Heart left ventricle (tissue), 16 donors: ENCODE measurements around the gene FAM3D. TPM values are rescaled to one million over a fixed set of nuclear protein-coding genes. Genes with fewer than 3 reads are reported as not detected.

Source experiments
- ATAC-seq, 4 donors: fragments of 200-7000 bp; cut with Tn5 transposase; one replicate each; pipeline ENCODE4 v1.9.1; 2020 to 2022; ENCODE audit warnings: moderate library complexity in 4 of 4, mild to moderate bottlenecking in 3 of 4, moderate number of reproducible peaks in 1 of 4
- DNase-seq, 5 donors: peaks; one replicate each; pipeline ENCODE4 v3.0.0-alpha.2; 2020
- H3K27ac ChIP-seq, 12 donors: fragments of 200-600 bp; sonication (generic) in 4 of 12; one replicate each; pipeline versions ENCODE4 v1.5.0 to v1.8.0; 2016 to 2022; ENCODE audit warnings: mild to moderate bottlenecking in 2 of 12
- H3K27me3 ChIP-seq, 9 donors: fragments of 200-600 bp; sonication (generic) in 2 of 9; one replicate each; pipeline versions ENCODE4 v1.5.1 to v1.8.0; 2016 to 2022; ENCODE audit warnings: mild to moderate bottlenecking in 3 of 9
- H3K36me3 ChIP-seq, 9 donors: fragments of 200-600 bp; sonication (generic) in 2 of 9; one replicate each; pipeline versions ENCODE4 v1.5.0 to v1.8.0; 2018 to 2022; ENCODE audit warnings: mild to moderate bottlenecking in 2 of 9
- H3K4me1 ChIP-seq, 12 donors: fragments of 200-600 bp; sonication (generic) in 4 of 12; one replicate each; pipeline versions ENCODE4 v1.5.0 to v1.8.0; 2016 to 2022; ENCODE audit warnings: mild to moderate bottlenecking in 3 of 12
- H3K4me3 ChIP-seq, 12 donors: fragments of 200-600 bp; sonication (generic) in 4 of 12; one replicate each; pipeline versions ENCODE4 v1.5.0 to v1.8.0; 2017 to 2022; ENCODE audit warnings: mild to moderate bottlenecking in 9 of 12, moderate library complexity in 4 of 12
- H3K9me3 ChIP-seq, 12 donors: fragments of 200-600 bp; sonication (generic) in 4 of 12; one replicate each; pipeline versions ENCODE4 v1.5.0 to v1.8.0; 2016 to 2022; ENCODE audit warnings: mild to moderate bottlenecking in 1 of 12
- POLR2A ChIP-seq, 2 donors: fragments of 450-650 bp; IDR thresholded peaks; one replicate each; pipeline ENCODE4 v1.6.1; 2017; ENCODE audit warnings: antibody characterized with exemption in 2 of 2, mild to moderate bottlenecking in 2 of 2, moderate library complexity in 2 of 2
- WGBS, 4 donors: extraction: QIAGEN DNeasy Blood & Tissue Kit in 2 of 4; methylation state at CpG; one replicate each; pipeline versions ENCODE4 v1.1.5 to v1.1.7; 2013 to 2018; 5-methylcytosine and 5-hydroxymethylcytosine counted together
- intact Hi-C, 10 donors: fragments of 100-400 bp; cut with DNase I; formaldehyde crosslinking; loops; one replicate each; pipeline versions ENCODE4 v1.11.1 to v1.14.2; 2022
- polyA plus RNA-seq, 2 donors: library from polyadenylated mRNA; stranded (reverse); fragments of 200-250 nt; gene quantifications; one replicate each; pipeline ENCODE4 v1.2.3, GENCODE V29; 2013
- total RNA-seq, 9 donors: library from RNA; depleted of rRNA in 2 of 9; stranded (reverse); fragments of >200 nt in 2 of 9; fragmentation: NEBNext Ultra II Directional in 3 of 9; extraction: Animal tissue kit (Norgen Biotek cat#: 25700) in 3 of 9; gene quantifications; one replicate each; pipeline versions ENCODE4 v1.1.0 to v1.2.4, GENCODE V29; 2016 to 2023
- TF ChIP-seq, protein P1 (sequence below), 12 donors: fragments of 200-600 bp; sonication (generic) in 4 of 12; IDR thresholded peaks; one replicate each; pipeline versions ENCODE4 v1.5.0 to v1.8.0; 2018 to 2022; ENCODE audit warnings: antibody characterized with exemption in 12 of 12, mild to moderate bottlenecking in 5 of 12
- donor health status: ischemic (EF 13 %, LVEDD 7.1; RV severe dilation, severe dysfunction).
- donor health status: healthy with polysubstance abuse.
- donor health status: DM: no; HTN: yes; CAD: no.
- donor health status: DM: no; HTN: no; CAD: no.
- donor health status: ischemic (EF 25% LVEDD 6.9; RV normal size, moderate dysfunction).
- donor health status: ischemic (EF 25% LVEDD 5.7; RV mildly dilated, moderate dysfunction).
- donor health status: healthy.
- donor health status: DM: yes; HTN: yes; CAD: no.
- donor health status: ischemic (EF 35%, LVEDD 5.7; RV mildly dilated, moderate dysfunction).
- donor health status: nonischemic (EF 11% LVEDD 7.7; RV severe dilation, severe dysfunction).
- donor health status: DM: yes; HTN: yes; CAD: no.
- donor health status: PGD.
- donor health status: ischemic (EF 29% LVEDD 5.4; RV normal size, mild dysfunction).
- donor health status: nonischemic (EF 23%, LVEDD 6.1; RV moderate dilation, normal function).

FAM3D gene
- total and polyA plus RNA-seq, 11 donors: 0.06 TPM; not detected in 10

DNA sequence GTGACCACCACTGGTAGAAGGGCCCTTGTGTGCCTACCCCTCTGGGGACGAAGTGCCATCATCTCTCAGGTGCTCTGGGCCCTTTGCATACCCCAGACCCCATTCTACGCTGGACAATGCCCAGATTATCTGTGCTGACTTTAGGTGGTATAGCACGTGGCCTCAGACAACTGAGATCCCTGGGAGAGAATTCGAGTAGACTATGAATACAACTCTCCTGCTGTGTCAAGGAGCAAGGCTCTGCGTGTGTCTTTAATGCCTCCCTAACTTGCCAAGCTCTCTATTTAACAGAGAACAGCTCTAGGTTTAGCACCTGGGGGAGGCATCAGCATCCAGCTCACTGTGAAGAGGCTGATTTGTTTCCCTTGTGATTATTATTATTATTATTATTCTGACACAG, 29.1 kb downstream of the FAM3D start:
- 59 to 77% (median 64%) methylated on average over 5 of the region's 5 CpGs for WGBS, 4 donors
- intact Hi-C loops: loop anchor here in 3 of 10 donors (10.0 kb wide), 3 partner anchors 143 to 333 kb away; partner anchors contain the start of genes HTD2 (in 1 of the 3), KCTD6 (in 1 of the 3) and RPP14 (in 1 of the 3)
- DNase-seq: no peak
- H3K9me3 ChIP-seq: no peaks in the 10 kb centered on the region
- no peak overlapping the region for H3K27ac ChIP-seq
- TF ChIP-seq POLR2A (IDR thresholded peaks at IDR 0.05): no peak
- TF ChIP-seq, protein P1, sequence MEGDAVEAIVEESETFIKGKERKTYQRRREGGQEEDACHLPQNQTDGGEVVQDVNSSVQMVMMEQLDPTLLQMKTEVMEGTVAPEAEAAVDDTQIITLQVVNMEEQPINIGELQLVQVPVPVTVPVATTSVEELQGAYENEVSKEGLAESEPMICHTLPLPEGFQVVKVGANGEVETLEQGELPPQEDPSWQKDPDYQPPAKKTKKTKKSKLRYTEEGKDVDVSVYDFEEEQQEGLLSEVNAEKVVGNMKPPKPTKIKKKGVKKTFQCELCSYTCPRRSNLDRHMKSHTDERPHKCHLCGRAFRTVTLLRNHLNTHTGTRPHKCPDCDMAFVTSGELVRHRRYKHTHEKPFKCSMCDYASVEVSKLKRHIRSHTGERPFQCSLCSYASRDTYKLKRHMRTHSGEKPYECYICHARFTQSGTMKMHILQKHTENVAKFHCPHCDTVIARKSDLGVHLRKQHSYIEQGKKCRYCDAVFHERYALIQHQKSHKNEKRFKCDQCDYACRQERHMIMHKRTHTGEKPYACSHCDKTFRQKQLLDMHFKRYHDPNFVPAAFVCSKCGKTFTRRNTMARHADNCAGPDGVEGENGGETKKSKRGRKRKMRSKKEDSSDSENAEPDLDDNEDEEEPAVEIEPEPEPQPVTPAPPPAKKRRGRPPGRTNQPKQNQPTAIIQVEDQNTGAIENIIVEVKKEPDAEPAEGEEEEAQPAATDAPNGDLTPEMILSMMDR (IDR thresholded peaks at IDR 0.05): no peak
- ATAC-seq: no peak
- H3K36me3 ChIP-seq: no peaks in the 10 kb centered on the region
- H3K27me3 ChIP-seq: peaks cover 0 to 5% (median 0%) of the 10 kb centered on the region in 9 donors
- H3K4me1 ChIP-seq: peaks cover 0 to 6% (median 0%) of the 10 kb centered on the region in 12 donors
- H3K4me3 ChIP-seq: no peak overlapping the region

DNA sequence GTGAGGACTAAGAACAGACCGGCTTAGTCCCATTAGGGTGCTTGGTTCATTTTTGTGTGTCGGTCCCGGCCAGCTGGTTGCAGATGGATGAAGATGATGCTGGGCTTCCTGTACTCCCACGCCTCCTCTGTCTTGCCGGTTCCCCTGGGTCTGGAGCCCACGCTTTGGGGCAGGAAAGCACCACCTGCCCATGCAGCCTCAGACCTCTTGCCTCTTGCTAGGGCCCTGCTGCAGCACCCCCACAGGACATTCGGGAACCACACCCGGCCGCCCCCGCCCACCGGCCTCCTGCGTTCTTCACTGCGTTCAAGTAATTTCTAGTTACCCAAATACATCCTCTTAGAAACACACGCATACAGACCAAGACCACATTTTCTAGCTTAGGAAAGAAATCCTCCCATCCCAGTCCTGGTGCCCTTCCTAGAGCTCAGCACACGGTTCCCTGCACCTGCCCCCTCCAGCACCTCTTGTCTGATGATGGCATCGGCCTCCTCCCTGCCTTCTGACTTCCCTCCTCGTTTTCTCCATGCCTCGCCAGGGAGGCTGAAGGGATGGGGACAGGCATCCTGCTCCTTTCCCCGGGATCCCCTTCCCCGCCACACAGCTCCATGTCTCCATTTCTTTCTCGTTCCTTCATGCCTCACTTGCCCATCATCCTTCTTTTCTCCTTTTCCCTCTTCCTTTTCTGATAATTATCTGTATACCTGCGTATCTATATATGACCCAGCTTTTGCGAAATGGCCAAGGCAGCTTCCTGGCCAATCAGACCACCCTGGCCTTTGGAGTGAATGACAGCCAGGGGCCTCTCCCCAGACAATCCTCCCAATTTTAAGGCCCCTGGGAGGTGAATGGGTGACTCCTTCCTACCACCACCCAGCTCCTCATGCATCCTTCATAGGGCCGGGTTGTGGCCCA, 30.9 kb downstream of the FAM3D start:
- H3K36me3 ChIP-seq: no peaks in the 10 kb centered on the region
- no peak overlapping the region for H3K27ac ChIP-seq
- peaks cover 0 to 3% (median 0%) of the 10 kb centered on the region in 12 donors for H3K4me1 ChIP-seq
- intact Hi-C loops: loop anchor here in 3 of 10 donors (10.0 kb wide), 3 partner anchors 141 to 331 kb away; partner anchors contain the start of genes HTD2 (in 1 of the 3), KCTD6 (in 1 of the 3) and RPP14 (in 1 of the 3)
- H3K4me3 ChIP-seq: no peak overlapping the region
- H3K9me3 ChIP-seq: no peaks in the 10 kb centered on the region
- no peak for TF ChIP-seq POLR2A (IDR thresholded peaks at IDR 0.05)
- TF ChIP-seq, protein P1 (IDR thresholded peaks at IDR 0.05): no peak
- ATAC-seq (peak in 2 of 4 donors; percentile 31 to 46), DNase-seq (peak in 1 of 5 donors; percentile 53)
- peaks cover 0 to 5% (median 0%) of the 10 kb centered on the region in 9 donors for H3K27me3 ChIP-seq
- 61 to 66% (median 63%) methylated on average over 24 of the region's 24 CpGs for WGBS, 4 donors

DNA sequence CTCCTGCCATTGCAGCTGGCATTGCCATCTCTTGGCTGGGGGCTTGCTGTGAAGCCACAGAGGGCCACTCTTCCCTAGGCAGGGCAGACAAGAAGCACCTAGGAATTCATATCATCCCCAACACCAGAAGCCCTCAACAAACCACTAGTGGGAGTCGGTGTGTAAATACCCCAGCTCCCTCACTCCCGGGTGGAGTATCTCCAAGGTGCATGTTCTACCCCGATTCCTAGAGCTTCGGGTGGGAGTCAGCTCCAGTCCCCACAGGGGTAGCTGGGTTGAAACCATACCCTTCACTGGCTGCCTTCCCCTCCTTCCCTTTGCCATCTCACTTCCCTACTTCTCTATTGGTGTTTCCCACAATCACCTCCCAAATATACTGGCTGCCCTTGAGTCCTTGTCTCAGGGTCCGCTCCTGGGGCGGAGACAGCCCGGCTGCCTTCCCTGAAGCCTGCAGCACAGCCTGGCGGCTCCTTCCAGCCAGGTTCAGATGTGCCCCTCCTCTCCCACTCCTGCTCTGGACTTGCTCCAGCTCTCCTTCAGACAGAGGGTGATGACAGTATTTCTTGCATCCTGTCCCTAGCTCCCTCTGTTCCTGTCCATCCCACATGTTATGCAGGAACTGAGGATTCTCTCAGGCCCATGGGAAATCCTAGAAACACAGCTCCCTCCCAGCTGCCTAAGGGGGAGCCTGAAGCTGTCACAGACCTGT, 33.3 kb downstream of the FAM3D start:
- Histone ChIP-seq H3K4me1 (peaks cover 9 to 22% (median 18%) of the 10 kb centered on the region in 12 donors), H3K36me3 (no peaks in the 10 kb centered on the region), H3K27ac (no peak overlapping the region), H3K4me3 (no peak overlapping the region), H3K27me3 (no peaks in the 10 kb centered on the region), H3K9me3 (no peaks in the 10 kb centered on the region)
- TF ChIP-seq POLR2A (IDR thresholded peaks at IDR 0.05): no peak
- TF ChIP-seq, protein P1 (IDR thresholded peaks at IDR 0.05): no peak
- intact Hi-C loops: loop anchor here in 3 of 10 donors (10.0 kb wide), 3 partner anchors 139 to 329 kb away; partner anchors contain the start of genes HTD2 (in 1 of the 3), KCTD6 (in 1 of the 3) and RPP14 (in 1 of the 3)
- DNase-seq (no peak), ATAC-seq (no peak)
- WGBS, 4 donors: 71 to 80% (median 74%) methylated on average over 8 of the region's 8 CpGs
